Immature natural killer cell (primary cell): ENCODE results near the gene EEF1A1. TPM values are rescaled to one million over a fixed set of nuclear protein-coding genes. Genes with fewer than 3 reads are reported as not detected.
A peak's percentile ranks its signal among the peaks of the same experiment; 100 is the strongest.
"Not testable (repeated sequence)": the region's sequence is repeated elsewhere in the genome, so short reads cannot be mapped to it uniquely, and the experiment has no call there.

Experiments
- DNase-seq, 3 donors: peaks; one replicate each; pipeline ENCODE4 v3.0.0; 2022; ENCODE audit warnings: mixed read lengths in 1 of 3
- H3K27ac Mint-ChIP-seq, 6 donors: one replicate each; pipeline ENCODE4 v1.8.0; 2020; ENCODE audit warnings: mixed read lengths in 6 of 6, mild to moderate bottlenecking in 5 of 6, inconsistent platforms in 4 of 6, moderate library complexity in 3 of 6
- H3K27me3 Mint-ChIP-seq, 3 donors: one replicate each; pipeline ENCODE4 v1.8.0; 2020 to 2021; ENCODE audit warnings: low read depth in 3 of 3, mild to moderate bottlenecking in 3 of 3, mixed read lengths in 3 of 3, moderate library complexity in 3 of 3, inconsistent platforms in 1 of 3
- H3K36me3 Mint-ChIP-seq, 3 donors: one replicate each; pipeline ENCODE4 v1.8.0; 2020; ENCODE audit warnings: mixed read lengths in 3 of 3, inconsistent platforms in 2 of 3, mild to moderate bottlenecking in 2 of 3
- H3K4me1 Mint-ChIP-seq, 2 donors: one replicate each; pipeline ENCODE4 v1.8.0; 2020; ENCODE audit warnings: inconsistent platforms in 2 of 2, mild to moderate bottlenecking in 2 of 2, mixed read lengths in 2 of 2, moderate library complexity in 1 of 2
- H3K4me3 Mint-ChIP-seq, 5 donors: one replicate each; pipeline ENCODE4 v1.8.0; 2020; ENCODE audit warnings: mild to moderate bottlenecking in 5 of 5, mixed read lengths in 5 of 5, inconsistent platforms in 3 of 5, moderate library complexity in 3 of 5
- H3K9me3 Mint-ChIP-seq, 6 donors: one replicate each; pipeline ENCODE4 v1.8.0; 2020; ENCODE audit warnings: mild to moderate bottlenecking in 6 of 6, mixed read lengths in 6 of 6, inconsistent platforms in 4 of 6, moderate library complexity in 3 of 6
- polyA plus RNA-seq, 3 donors: library from polyadenylated mRNA; unstranded; fragments of 300-500 nt; fragmentation: Illumina TruSeq; gene quantifications; one replicate each; pipeline ENCODE4 v1.2.3, GENCODE V29; 2021

EEF1A1 gene
- over 10,000 TPM in 1 of 3 donors, 1,000 to 10,000 TPM in 2; 4,920 to 10,209 (median 5,498) TPM for polyA plus RNA-seq

- H3K9me3 Mint-ChIP-seq, result no peaks in the 10 kb centered on the region
- H3K4me3 Mint-ChIP-seq, result peak within 1 kb of the TSS; percentile 90 to 98 (median 97)
- H3K27me3 Mint-ChIP-seq, result peaks cover 17 to 48% (median 43%) of the 10 kb centered on the region in 3 donors
- peaks cover 11 to 41% (median 22%) of the 10 kb centered on the region in 3 donors for H3K36me3 Mint-ChIP-seq
- H3K27ac Mint-ChIP-seq, result peak within 1 kb of the TSS; percentile 97 to 100 (median 99)
- DNase-seq, result peak; percentile 99 to 100 (median 99)
- peaks cover 71 to 74% of the 10 kb centered on the region in 2 donors for H3K4me1 Mint-ChIP-seq
These were observed at the start of gene EEF1A1 for GRCh38 chr6:73520688-73521350. Gene EEF1A1, minus strand, starts transcription at chr6:73521032. Its CDS starts 1,006 bp downstream, at chr6:73520026.

- Mint-ChIP-seq H3K4me1 (peaks cover 12 to 13% of the 10 kb centered on the region in 2 donors), H3K27ac (no peak overlapping the region), H3K36me3 (no peaks in the 10 kb centered on the region), H3K4me3 (no peak overlapping the region), H3K27me3 (peaks cover 2 to 8% (median 3%) of the 10 kb centered on the region in 3 donors), H3K9me3 (no peaks in the 10 kb centered on the region)
- DNase-seq, result no peak
These were observed 48.3 kb upstream of the EEF1A1 start for GRCh38 chr6:73569121-73569520.

DNA sequence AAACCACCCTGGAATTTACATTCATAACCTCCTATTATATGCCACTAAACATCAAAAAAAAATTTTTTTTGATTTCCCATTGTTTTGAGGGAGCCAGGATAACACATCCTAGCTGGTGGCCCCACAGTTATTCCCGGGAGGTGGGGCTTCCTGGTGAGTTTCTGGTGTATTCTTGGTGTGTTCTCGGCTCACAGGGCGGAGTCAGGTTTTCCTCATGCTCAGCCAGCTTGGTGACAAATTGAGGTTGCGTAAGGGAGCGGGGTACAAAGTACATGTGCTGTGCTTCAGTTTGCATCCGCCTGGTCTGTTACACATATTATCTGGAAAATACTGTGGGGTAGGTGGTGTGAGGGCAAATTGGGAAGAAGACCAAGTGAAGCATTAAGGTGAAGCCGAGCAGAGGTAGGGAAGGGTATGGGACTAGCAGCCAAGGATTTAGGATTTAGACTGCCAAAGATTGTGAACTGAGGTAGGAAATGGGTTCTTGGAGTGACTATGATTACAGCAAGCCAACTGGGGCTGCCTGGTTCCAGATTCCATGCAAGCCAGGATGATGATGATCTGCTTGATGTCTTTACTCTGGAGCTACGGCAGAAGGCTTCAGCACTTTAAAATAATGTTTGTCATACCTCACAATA is 46.2 kb upstream of the EEF1A1 start:
- no peaks in the 10 kb centered on the region for H3K36me3 Mint-ChIP-seq
- peak overlapping the region in 1 of 6 donors; percentile 13 for H3K27ac Mint-ChIP-seq
- H3K4me1 Mint-ChIP-seq, result peaks cover 11 to 13% of the 10 kb centered on the region in 2 donors
- H3K4me3 Mint-ChIP-seq, result no peak overlapping the region
- peaks cover 3 to 6% (median 3%) of the 10 kb centered on the region in 3 donors for H3K27me3 Mint-ChIP-seq
- DNase-seq, result no peak
- H3K9me3 Mint-ChIP-seq, result no peaks in the 10 kb centered on the region

GRCh38 chr6:73566486-73566871 is 45.6 kb upstream of the EEF1A1 start:
- not testable (repeated sequence) for H3K36me3 Mint-ChIP-seq, H3K9me3 Mint-ChIP-seq, H3K27me3 Mint-ChIP-seq, H3K4me1 Mint-ChIP-seq, H3K4me3 Mint-ChIP-seq, H3K27ac Mint-ChIP-seq, DNase-seq

- H3K4me1 Mint-ChIP-seq, result peaks cover 0 to 2% of the 10 kb centered on the region in 2 donors
- peaks cover 0 to 2% (median under 1%) of the 10 kb centered on the region in 3 donors for H3K27me3 Mint-ChIP-seq
- H3K36me3 Mint-ChIP-seq, result no peaks in the 10 kb centered on the region
- no peaks in the 10 kb centered on the region for H3K9me3 Mint-ChIP-seq
- H3K27ac Mint-ChIP-seq, result no peak overlapping the region
- H3K4me3 Mint-ChIP-seq, result no peak overlapping the region
- no peak for DNase-seq
These were observed 45.1 kb upstream of the EEF1A1 start for GRCh38 chr6:73565767-73566485.

DNA sequence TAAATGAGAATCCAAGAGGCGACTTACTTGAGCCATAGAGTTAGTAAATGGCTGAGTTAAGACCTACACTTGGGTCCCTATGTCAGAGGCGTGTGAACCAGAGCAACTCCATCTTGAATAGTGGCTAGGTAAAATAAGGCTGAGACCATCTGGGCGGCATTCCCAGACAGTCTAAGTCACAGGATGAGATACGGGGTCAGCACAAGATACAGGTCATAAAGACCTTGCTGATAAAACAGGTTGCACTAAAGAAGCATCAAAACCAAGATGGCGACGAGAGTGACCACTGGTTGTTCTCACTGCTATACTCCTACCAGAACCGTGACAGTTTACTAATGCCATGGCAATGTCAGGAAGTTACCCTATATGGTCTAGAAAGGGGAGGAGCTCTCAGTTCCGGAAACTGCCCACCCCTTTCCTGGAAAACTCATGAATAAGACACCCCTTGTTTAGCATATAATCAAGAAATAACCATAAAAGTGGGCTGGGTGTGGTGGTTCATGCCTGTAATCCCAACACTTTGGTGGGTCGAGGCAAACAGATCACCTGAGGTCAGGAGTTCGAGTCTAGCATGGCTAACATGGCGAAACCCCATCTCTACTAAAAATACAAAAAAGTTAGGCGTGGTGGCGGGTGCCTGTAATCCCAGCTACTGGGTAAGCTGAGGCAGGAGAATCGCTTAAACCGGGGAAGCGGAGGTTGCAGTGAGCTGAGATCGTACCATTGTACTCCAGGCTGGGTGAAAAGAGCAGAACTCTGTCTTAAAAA is 43.9 kb upstream of the EEF1A1 start:
- H3K9me3 Mint-ChIP-seq, result no peaks in the 10 kb centered on the region
- peaks cover 0 to 2% (median 2%) of the 10 kb centered on the region in 3 donors for H3K27me3 Mint-ChIP-seq
- no peaks in the 10 kb centered on the region for H3K4me1 Mint-ChIP-seq
- no peak overlapping the region for H3K27ac Mint-ChIP-seq
- H3K4me3 Mint-ChIP-seq, result no peak overlapping the region
- DNase-seq, result no peak
- no peaks in the 10 kb centered on the region for H3K36me3 Mint-ChIP-seq

GRCh38 chr6:73562558-73562957 is 41.7 kb upstream of the EEF1A1 start:
- H3K27ac Mint-ChIP-seq, result no peak overlapping the region
- no peak for DNase-seq
- H3K27me3 Mint-ChIP-seq, result peaks cover 0 to 2% (median 2%) of the 10 kb centered on the region in 3 donors
- no peaks in the 10 kb centered on the region for H3K36me3 Mint-ChIP-seq
- H3K4me1 Mint-ChIP-seq, result no peaks in the 10 kb centered on the region
- H3K9me3 Mint-ChIP-seq, result no peaks in the 10 kb centered on the region
- H3K4me3 Mint-ChIP-seq, result no peak overlapping the region

DNA sequence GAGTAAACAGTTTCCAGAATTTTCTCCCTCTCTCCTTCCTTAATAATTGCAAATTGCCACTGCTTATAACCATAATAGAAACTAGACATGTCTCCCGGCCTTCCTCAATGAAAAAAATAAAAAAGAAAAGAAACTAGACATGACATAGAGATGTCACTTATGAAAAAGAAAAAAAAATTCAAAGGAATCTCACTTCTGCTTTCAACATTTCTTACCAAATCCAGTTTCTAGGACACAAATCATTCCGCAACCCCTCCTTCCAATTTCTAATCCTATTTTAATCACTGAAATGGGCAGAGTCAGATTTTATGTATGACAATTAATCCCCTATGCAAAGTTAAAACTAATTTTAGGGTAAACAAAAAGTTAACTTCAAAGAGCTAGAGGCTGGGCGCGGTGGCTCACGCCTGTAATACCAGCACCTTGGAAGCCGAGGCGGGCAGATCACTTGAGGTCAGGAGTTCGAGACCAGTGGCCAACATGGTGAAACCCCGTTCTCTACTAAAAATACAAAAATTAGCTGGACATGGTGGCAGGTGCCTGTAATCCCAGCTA is 40.1 kb upstream of the EEF1A1 start:
- Mint-ChIP-seq H3K9me3 (no peaks in the 10 kb centered on the region), H3K27me3 (peaks cover 0 to 2% (median 2%) of the 10 kb centered on the region in 3 donors)

GRCh38 chr6:73560182-73560732 is 39.4 kb upstream of the EEF1A1 start:
- no peak for DNase-seq
- Mint-ChIP-seq H3K9me3 (no peaks in the 10 kb centered on the region), H3K36me3 (no peaks in the 10 kb centered on the region), H3K27ac (peak overlapping the region in 1 of 6 donors; percentile 24), H3K4me1 (no peaks in the 10 kb centered on the region), H3K27me3 (peaks cover 0 to 2% (median 2%) of the 10 kb centered on the region in 3 donors), H3K4me3 (no peak overlapping the region)

More for the DNA sequence above, 40.1 kb upstream of the EEF1A1 start:
- Mint-ChIP-seq H3K4me3 (no peak overlapping the region), H3K27ac (no peak overlapping the region), H3K36me3 (no peaks in the 10 kb centered on the region), H3K4me1 (no peaks in the 10 kb centered on the region)
- no peak for DNase-seq

DNA sequence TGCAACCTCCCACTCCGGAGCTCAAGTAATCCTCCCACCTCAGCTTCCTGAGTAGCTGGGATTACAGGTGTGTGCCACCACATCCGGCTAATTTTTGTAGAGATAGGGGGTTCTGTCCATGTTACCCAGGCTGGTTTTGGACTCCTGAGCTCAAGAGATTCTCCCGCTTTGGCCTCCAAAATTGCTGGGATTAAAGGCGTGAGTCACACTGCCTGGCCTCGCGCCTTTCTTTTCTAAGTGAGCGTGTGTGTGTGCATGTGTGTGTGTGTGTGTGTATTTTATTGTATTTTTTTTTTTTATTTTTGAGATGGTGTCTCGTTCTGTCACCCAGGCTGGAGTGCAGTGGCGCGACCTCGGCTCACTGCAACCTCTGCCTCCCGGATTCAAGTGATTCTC is 38.6 kb upstream of the EEF1A1 start:
- not testable (repeated sequence) for H3K9me3 Mint-ChIP-seq, DNase-seq, H3K27me3 Mint-ChIP-seq, H3K4me3 Mint-ChIP-seq, H3K4me1 Mint-ChIP-seq, H3K36me3 Mint-ChIP-seq, H3K27ac Mint-ChIP-seq

DNA sequence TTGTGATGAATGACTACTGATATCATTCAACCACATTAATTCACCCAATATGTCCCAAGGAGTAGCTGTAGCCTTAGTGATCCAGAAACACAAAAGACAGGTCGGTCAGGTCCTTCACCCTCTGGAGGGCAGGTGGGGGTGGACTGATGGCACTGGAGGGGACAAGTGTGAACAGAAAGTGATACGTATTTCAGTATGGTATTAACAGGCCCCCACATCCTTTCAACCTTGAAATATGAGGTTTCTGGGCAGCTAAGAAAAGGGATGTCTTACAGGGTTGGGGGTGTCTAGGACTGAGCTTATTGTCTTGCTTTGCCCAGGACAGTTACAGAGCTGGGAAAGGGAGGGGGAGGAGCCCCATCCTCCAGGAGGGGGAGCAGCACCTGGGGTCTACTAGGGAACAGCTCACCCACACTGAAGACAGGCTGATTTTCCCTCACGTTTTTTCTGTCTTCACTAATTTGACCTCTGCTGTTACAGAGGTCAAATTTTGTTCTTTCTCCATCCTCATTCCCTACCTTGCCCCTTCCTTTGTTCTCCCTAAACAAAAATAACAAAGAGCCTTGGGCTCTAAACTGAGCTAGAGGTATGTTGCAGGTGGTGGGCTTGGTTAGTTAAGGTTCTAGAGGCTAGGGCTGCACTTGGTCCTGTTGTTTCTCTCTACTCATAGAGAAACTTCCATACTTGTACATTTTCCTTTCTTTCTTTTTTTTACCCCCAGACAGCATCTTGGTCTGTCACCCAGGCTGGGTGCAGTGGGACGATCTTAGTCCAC is 38.0 kb upstream of the EEF1A1 start:
- no peaks in the 10 kb centered on the region for H3K4me1 Mint-ChIP-seq
- H3K9me3 Mint-ChIP-seq, result no peaks in the 10 kb centered on the region
- peaks cover 0 to 2% (median 2%) of the 10 kb centered on the region in 3 donors for H3K27me3 Mint-ChIP-seq
- no peak overlapping the region for H3K27ac Mint-ChIP-seq
- H3K4me3 Mint-ChIP-seq, result no peak overlapping the region
- H3K36me3 Mint-ChIP-seq, result no peaks in the 10 kb centered on the region
- no peak for DNase-seq

GRCh38 chr6:73556836-73557235 is 36.0 kb upstream of the EEF1A1 start:
- Mint-ChIP-seq H3K27me3 (peaks cover 0 to 2% (median 0%) of the 10 kb centered on the region in 3 donors), H3K4me3 (no peak overlapping the region), H3K4me1 (no peaks in the 10 kb centered on the region), H3K27ac (no peak overlapping the region), H3K9me3 (no peaks in the 10 kb centered on the region), H3K36me3 (no peaks in the 10 kb centered on the region)
- no peak for DNase-seq
